SKM-1 (cell line): ENCODE results near the gene UGT1A6.
"Not testable (repeated sequence)": the region's sequence is repeated elsewhere in the genome, so short reads cannot be mapped to it uniquely, and the experiment has no call there.

Experiments used
- DNase-seq: peaks from one replicate; lab custom pipeline; 2025; ENCODE audit not compliant: unreplicated experiment; lab: John Stamatoyannopoulos, UW

The UGT1A6 gene

GRCh38 chr2:233684640-233685039 is 8.1 kb upstream of the UGT1A6 start:
- no peak for DNase-seq

DNA sequence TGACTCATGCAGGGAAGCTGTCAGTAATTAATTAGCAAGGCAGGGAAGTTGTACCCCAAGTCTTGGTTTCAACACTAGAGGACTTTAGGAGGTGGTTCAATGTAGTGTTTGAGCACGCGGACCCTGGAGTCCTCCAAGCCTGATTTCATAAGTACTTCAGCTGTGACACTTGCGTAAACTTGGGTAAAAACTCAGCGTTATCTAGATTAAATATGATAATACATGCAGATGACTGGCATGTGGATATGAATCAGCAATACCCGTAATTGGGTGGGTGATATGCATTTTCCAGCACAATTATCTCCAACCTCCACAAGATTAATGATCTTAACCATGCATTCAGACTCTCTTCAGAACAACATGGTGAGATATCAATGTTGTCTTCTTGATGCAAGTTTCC is 5.8 kb upstream of the UGT1A6 start:
- no peak for DNase-seq

DNA sequence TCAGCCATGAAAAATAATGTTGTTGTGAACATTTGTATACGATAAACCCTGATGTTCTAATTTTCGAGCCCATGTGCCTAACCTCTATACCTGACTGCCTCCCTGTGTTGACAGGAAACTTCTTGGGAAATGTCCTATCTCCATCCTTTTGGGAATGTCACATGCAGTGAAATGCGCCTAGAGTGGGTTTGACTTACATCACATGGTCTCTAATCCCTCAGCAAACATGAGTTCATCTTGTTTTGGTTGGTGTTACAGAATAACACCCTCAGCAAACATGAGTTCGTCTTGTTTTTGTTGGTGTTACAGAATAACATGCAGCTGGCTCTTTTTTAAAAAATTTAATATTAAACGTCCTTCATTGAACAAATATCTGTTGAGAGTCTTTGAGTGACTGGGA is 4.3 kb upstream of the UGT1A6 start:
- DNase-seq: no peak

- DNase-seq: no peak
These were observed 3.7 kb upstream of the UGT1A6 start for GRCh38 chr2:233689031-233689430.

GRCh38 chr2:233689501-233689900 is 3.2 kb upstream of the UGT1A6 start:
- DNase-seq: no peak

DNA sequence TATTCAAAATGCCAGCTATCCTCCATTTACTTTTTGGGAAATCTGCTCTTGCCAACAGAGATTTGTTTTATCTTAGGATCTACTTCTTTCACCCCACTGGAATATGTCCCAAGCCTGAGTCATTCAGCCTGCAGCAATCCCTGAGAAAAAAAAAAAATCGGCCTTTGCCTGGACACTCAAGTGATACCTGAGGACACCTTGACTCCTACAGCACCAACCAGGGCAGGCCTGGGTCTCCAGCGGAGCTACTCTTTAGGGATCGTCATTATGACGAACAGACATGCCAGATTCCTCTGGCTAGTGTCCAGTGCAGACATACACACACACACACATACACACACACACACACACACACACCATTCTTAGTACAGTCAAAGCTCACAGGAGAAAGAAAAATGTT is 2.2 kb upstream of the UGT1A6 start:
- no peak for DNase-seq

- no peak for DNase-seq
These were observed 952 bp upstream of the UGT1A6 start for GRCh38 chr2:233691443-233692433.

DNA sequence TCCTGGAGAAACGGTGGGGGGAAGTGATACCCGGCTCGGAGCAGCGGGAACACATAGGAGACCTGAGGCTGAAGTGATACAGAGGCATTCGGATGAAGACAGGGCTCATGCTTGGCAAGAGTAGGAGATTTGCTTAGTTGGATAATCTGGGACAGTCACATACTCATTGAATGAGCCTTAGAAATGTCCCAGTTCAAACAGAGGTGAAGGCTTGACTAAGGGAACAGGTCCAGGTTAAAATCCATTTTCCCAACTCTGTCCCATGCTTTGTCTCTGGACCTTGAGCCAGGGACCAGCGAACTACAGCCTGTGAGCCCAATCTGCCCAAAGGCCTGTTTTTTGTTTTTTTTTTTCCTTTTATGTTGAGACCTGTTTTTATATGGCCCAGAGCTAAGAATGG is 1.3 kb downstream of the UGT1A6 start:
- DNase-seq: no peak

DNA sequence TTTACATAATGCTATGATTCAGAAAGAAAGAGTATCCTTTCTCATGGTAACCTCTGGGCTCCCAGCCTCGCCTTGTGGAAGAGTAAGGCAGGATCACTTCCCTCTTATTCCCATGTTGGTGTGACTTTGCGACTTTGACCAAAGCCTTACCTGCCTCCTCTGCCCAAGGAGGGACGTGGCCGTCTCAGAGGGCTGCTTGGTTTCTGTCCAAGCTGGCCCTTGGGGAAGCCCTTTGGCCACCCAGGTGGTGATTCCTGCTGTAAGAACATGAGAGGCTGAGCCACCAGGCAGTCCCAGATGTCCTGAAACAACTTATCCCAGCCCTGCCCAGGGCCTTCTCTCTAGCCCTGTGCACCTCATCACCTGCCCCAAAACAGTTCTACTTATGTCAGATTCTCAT is 6.0 kb downstream of the UGT1A6 start:
- no peak for DNase-seq

DNA sequence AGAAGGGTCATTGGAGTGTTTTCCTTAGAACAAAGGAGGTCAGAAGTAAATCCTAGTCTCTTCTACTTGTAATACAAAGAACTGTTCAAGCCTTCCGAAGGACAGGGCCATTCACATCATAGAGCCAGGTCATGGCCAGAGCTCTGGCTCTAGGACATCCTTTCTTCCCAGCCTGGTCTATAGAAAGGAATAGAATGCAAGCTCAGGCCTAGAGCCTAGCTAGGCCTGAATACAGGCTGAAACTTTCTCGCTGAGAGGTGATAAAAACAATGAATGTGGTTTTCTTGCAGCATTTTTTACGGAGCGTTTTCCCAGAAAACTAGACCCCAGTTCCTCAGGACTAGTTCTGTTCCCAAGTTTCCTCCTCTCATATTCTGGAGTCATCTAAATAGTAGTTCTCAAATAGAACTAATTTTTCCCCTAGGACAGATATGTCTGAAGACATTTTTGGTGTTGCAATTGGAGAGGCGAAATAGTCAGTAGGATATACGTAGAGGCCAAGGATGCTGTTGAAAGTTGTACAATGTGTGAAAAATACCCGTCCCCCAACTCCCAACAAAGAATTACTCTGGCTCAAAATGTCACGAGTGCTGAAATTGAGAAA is 6.8 kb downstream of the UGT1A6 start:
- DNase-seq: no peak

- DNase-seq: no peak
These were observed 7.4 kb downstream of the UGT1A6 start for GRCh38 chr2:233700028-233700635.

DNA sequence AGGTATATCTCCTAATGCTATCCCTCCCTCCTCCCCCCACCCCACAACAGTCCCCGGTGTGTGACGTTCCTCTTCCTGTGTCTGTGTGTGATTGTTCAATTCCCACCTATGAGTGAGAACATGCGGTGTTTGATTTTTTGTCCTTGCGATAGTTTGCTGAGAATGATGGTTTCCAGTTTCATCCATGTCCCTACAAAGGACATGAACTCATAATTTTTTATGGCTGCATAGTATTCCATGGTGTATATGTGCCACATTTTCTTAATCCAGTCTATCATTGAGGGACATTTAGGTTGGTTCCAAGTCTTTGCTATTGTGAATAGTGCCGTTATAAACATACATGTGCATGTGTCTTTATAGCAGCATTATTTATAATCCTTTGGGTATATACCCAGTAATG is 8.2 kb downstream of the UGT1A6 start:
- DNase-seq: not testable (repeated sequence)

- no peak for DNase-seq
These were observed 9.5 kb downstream of the UGT1A6 start for GRCh38 chr2:233702238-233702637.

DNA sequence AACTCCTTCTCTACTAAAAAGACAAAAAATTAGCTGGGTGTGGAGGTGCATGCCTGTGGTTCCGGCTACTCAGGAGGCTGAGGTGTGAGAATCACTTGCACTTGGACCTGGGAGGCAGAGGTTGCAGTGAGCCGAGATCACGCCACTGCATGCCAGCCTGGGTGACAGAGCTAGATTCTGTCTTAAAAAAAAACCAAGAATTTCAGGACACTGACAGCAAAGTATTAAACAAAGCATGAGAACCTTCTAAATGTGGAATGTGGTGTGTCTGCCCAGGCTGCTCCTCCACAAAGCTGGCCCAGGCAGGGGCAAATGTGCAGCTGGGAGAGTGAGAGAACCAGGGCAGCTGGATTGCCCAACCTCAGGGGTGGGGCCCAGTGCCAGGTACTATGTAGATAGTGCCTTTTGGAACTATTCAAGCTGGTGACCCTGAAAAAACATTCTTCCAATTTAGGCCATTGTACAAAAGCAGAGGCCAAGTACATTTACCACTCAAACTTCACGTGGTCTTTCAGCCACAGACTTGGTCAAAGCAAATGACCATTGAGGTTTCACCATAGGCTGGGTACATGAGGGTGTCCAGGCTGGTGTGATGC is 13.3 kb downstream of the UGT1A6 start:
- DNase-seq: no peak

DNA sequence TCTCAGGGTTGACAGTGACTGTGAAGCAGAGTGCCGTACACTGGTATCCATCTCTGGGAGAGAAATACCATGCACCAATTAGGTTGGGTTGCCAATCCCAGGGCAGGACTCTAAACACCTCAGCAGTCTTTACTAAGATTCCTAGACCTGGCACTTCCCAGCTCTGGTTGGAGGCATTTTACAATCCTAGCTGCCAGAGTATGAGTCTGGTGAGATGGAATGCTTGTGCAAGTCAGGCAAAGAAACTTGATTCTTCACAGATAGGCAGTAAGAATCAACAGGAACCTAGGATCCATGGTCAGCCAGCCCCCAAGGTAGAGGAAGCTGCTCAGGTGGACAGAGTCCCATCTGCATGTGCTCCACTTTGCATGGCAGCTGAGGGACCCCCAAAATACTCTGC is 14.0 kb downstream of the UGT1A6 start:
- DNase-seq: no peak

- DNase-seq: no peak
These were observed 15.4 kb downstream of the UGT1A6 start for GRCh38 chr2:233707940-233708644.

DNA sequence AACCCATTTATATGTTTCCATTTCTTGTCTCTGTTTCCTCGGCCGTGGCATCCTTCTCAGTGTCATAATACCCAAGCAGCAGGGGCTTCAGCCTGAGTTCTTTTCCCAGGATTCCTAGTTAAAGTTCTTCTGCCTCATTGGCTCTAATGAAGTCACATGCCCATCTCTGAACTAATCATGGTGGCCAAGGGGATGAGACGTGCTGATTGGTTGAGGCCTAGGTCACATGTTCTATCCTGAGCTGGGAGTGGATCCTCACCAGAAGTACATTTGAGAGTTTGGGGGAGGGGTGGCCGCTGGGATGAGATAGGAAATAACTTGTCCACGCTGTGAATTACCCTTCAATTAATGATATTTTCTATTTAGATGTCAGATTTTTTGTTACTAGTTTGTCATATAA is 16.3 kb downstream of the UGT1A6 start:
- no peak for DNase-seq

DNA sequence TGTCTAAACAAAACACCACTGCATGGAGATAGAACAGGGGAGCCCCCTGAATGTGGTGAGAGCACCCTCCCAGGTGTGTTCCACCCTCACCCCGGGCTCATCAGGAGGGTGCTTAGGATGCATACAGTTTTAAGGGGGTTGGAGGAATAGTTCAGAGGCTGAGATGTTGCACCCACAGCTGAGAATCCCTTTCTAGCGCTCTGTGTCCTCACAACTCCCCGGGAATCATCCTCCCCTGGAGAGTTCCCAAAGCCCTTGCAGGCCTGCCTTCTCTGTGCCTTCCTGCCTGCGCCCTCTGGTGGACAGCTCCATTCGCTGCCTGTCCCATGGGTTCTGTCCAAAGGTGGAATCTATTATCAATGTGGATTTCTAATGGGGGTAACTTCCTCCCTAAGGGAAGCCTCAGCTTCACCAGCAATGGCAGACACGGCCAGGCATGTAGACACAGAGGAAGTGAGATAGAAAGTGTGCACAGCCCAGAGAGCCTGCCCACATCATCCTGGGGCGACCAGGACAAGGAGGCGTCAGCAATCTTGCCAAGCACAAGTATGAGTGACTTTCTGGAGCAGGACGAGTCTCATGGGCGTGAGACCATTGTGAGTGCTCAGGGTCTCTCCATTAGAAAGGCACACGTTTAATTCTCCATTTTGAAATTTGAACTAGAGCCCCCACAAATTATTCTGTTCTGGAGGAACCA is 18.8 kb downstream of the UGT1A6 start:
- peak; percentile 24 for DNase-seq

- no peak for DNase-seq
These were observed 20.0 kb downstream of the UGT1A6 start, which contains the start of gene UGT1A5 for GRCh38 chr2:233712611-233713261. TSS of gene UGT1A5 (plus strand) at chr2:233712907. CDS start at chr2:233712992, 85 bp downstream.

GRCh38 chr2:233713262-233713615 is 20.5 kb downstream of the UGT1A6 start:
- no peak for DNase-seq
